ENCODE results near the gene FSTL1.

DNA sequence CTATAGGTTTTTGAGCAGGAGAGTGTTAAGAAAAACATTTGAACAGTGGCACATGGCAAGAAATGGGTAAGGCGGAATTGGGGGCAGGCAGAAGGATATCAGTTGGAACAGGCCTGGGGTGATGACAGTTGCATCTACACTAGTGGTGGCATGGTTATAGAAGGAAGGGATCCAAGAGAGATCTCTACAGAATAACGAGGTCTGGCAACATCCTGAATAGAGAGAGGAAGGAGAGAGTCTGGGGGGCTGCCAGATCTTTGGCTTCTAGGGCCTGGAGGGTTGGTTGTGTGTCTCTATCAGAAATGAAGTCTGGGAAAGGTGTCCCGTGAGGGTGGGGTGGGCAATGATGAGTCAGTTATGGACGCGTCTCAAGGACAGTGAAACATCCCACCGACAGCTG, 26.3 kb downstream of the FSTL1 start:
- TF ChIP-seq, protein P1, sequence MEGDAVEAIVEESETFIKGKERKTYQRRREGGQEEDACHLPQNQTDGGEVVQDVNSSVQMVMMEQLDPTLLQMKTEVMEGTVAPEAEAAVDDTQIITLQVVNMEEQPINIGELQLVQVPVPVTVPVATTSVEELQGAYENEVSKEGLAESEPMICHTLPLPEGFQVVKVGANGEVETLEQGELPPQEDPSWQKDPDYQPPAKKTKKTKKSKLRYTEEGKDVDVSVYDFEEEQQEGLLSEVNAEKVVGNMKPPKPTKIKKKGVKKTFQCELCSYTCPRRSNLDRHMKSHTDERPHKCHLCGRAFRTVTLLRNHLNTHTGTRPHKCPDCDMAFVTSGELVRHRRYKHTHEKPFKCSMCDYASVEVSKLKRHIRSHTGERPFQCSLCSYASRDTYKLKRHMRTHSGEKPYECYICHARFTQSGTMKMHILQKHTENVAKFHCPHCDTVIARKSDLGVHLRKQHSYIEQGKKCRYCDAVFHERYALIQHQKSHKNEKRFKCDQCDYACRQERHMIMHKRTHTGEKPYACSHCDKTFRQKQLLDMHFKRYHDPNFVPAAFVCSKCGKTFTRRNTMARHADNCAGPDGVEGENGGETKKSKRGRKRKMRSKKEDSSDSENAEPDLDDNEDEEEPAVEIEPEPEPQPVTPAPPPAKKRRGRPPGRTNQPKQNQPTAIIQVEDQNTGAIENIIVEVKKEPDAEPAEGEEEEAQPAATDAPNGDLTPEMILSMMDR (IDR thresholded peaks at IDR 0.05; ENCODE audit: low read depth, low read length) = no peak
- no peak for TF ChIP-seq EZH2phosphoT487 (IDR thresholded peaks at IDR 0.05; ENCODE audit: low read depth)
